Tibial nerve (tissue), 4 donors: ENCODE measurements around the gene TMPRSS6.

Source experiments
- EP300 ChIP-seq, 2 donors: sonication (generic); formaldehyde crosslinking; IDR thresholded peaks; one replicate each; pipeline ENCODE4 v1.6.1; 2017; ENCODE audit warnings: antibody characterized with exemption in 2 of 2, mild to moderate bottlenecking in 1 of 2
- POLR2A ChIP-seq, 2 donors: fragments of 450-650 bp; IDR thresholded peaks; one replicate each; pipeline ENCODE4 v1.6.1; 2017; ENCODE audit warnings: antibody characterized with exemption in 2 of 2, mild to moderate bottlenecking in 2 of 2, moderate library complexity in 2 of 2
- TF ChIP-seq, protein P1 (sequence below), 5 experiments: fragments of 200-600 bp in 3 of 5; fragments of 450-650 bp in 2 of 5; sonication (generic) in 3 of 5; IDR thresholded peaks; one replicate each; pipeline ENCODE4 v1.5.1; 2016 to 2019; ENCODE audit warnings: antibody characterized with exemption in 5 of 5, mild to moderate bottlenecking in 3 of 5, moderate library complexity in 2 of 5

- TF ChIP-seq, protein P1, sequence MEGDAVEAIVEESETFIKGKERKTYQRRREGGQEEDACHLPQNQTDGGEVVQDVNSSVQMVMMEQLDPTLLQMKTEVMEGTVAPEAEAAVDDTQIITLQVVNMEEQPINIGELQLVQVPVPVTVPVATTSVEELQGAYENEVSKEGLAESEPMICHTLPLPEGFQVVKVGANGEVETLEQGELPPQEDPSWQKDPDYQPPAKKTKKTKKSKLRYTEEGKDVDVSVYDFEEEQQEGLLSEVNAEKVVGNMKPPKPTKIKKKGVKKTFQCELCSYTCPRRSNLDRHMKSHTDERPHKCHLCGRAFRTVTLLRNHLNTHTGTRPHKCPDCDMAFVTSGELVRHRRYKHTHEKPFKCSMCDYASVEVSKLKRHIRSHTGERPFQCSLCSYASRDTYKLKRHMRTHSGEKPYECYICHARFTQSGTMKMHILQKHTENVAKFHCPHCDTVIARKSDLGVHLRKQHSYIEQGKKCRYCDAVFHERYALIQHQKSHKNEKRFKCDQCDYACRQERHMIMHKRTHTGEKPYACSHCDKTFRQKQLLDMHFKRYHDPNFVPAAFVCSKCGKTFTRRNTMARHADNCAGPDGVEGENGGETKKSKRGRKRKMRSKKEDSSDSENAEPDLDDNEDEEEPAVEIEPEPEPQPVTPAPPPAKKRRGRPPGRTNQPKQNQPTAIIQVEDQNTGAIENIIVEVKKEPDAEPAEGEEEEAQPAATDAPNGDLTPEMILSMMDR (IDR thresholded peaks at IDR 0.05): no peak
- TF ChIP-seq POLR2A (IDR thresholded peaks at IDR 0.05) (no peak), EP300 (IDR thresholded peaks at IDR 0.05) (no peak)
These were observed 17.9 kb upstream of the TMPRSS6 start for GRCh38 chr22:37127350-37127878.
